Measurements from ENCODE around the gene SART3. TPM values are rescaled to one million over a fixed set of nuclear protein-coding genes. Genes with fewer than 3 reads are reported as not detected.
A peak's percentile ranks its signal among the peaks of the same experiment; 100 is the strongest.
"Not testable (repeated sequence)": the region's sequence is repeated elsewhere in the genome, so short reads cannot be mapped to it uniquely, and the experiment has no call there.

The SART3 gene
- total RNA-seq, 4 donors from 2014 or later: 37.0 to 68.7 (median 48.2) TPM

DNA sequence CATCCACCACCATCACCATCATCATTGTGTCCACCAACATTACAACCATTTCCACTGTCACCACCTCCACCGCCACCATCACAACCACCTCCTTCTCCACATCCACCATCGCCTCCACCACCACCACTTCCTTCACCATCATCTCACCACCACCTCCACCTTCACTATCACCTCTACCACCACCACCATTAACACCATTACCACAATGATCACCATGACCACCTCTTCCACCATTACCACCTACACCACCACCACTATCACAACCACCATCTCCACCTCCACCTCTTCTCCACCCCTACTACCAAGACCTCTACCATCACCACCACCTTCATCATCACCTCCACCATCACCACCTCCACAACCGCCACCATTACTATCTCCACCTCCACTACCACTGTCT is 17.8 kb upstream of the SART3 start:
- 91 to 93% methylated on average over 3 of the region's 3 CpGs for WGBS, 2 donors
- no peak for DNase-seq
- H3K9me3 ChIP-seq: no peaks in the 10 kb centered on the region
- TF ChIP-seq, protein P1, sequence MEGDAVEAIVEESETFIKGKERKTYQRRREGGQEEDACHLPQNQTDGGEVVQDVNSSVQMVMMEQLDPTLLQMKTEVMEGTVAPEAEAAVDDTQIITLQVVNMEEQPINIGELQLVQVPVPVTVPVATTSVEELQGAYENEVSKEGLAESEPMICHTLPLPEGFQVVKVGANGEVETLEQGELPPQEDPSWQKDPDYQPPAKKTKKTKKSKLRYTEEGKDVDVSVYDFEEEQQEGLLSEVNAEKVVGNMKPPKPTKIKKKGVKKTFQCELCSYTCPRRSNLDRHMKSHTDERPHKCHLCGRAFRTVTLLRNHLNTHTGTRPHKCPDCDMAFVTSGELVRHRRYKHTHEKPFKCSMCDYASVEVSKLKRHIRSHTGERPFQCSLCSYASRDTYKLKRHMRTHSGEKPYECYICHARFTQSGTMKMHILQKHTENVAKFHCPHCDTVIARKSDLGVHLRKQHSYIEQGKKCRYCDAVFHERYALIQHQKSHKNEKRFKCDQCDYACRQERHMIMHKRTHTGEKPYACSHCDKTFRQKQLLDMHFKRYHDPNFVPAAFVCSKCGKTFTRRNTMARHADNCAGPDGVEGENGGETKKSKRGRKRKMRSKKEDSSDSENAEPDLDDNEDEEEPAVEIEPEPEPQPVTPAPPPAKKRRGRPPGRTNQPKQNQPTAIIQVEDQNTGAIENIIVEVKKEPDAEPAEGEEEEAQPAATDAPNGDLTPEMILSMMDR (IDR thresholded peaks at IDR 0.05): no peak
- TF ChIP-seq POLR2A (IDR thresholded peaks at IDR 0.05): no peak
- H3K36me3 ChIP-seq: no peaks in the 10 kb centered on the region
- intact Hi-C loops (cut with DNase I): loop anchor here (10.0 kb wide), 1 partner anchor 286 kb away; no protein-coding TSS in a partner anchor
- peak overlapping the region in 1 of 4 donors; percentile 34 for H3K27ac ChIP-seq
- no peaks in the 10 kb centered on the region for H3K27me3 ChIP-seq
- peaks cover 0 to 8% (median 0%) of the 10 kb centered on the region in 3 donors for H3K4me1 ChIP-seq
- no peak overlapping the region for H3K4me3 ChIP-seq

DNA sequence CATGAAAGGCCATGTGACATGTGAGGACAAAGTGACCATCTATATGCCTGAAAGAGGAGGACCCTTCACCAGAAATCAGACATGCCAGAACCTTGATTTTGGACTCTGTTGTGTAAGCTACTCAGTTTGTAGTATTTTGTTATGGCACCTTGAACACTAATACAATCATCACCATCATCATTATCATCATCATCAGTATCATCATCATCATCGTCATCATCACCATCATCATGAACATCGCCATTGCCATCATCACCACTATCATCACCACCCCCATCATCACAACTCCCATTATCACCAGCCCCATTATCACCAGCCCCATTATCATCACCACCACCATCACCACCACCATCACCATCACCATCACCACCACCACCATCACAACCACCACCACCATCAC is 17.3 kb upstream of the SART3 start:
- intact Hi-C loops (cut with DNase I): loop anchor here (10.0 kb wide), 1 partner anchor 287 kb away; no protein-coding TSS in a partner anchor
- no peaks in the 10 kb centered on the region for H3K36me3 ChIP-seq
- DNase-seq: no peak
- WGBS, 2 donors: 92 to 94% methylated on average over 2 of the region's 2 CpGs
- no peaks in the 10 kb centered on the region for H3K27me3 ChIP-seq
- no peak overlapping the region for H3K4me3 ChIP-seq
- H3K4me1 ChIP-seq: peaks cover 0 to 8% (median 0%) of the 10 kb centered on the region in 3 donors
- H3K9me3 ChIP-seq: no peaks in the 10 kb centered on the region
- H3K27ac ChIP-seq: no peak overlapping the region
- TF ChIP-seq, protein P1 (IDR thresholded peaks at IDR 0.05): no peak
- no peak for TF ChIP-seq POLR2A (IDR thresholded peaks at IDR 0.05)

DNA sequence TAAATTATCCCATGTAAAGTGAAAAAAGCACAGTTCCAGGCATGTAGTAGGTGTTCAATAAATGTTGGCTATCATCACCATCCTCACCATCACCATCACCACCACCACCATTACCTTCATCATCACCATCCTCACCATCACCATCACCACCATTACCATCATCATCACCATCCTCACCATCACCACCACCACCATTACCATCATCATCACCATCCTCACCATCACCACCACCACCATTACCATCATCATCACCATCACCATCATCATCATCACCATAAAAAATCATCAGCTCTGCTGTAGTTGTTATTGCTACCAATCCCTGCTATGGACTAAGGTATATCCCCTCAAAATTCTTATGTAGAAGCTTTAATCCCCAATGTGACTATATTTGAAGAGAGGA is 16.5 kb upstream of the SART3 start:
- intact Hi-C loops (cut with DNase I): loop anchor here (10.0 kb wide), 1 partner anchor 287 kb away; no protein-coding TSS in a partner anchor
- TF ChIP-seq POLR2A (IDR thresholded peaks at IDR 0.05): no peak
- TF ChIP-seq, protein P1 (IDR thresholded peaks at IDR 0.05): no peak
- H3K27me3 ChIP-seq: no peaks in the 10 kb centered on the region
- H3K36me3 ChIP-seq: no peaks in the 10 kb centered on the region
- H3K4me3 ChIP-seq: no peak overlapping the region
- H3K4me1 ChIP-seq: peaks cover 0 to 8% (median 0%) of the 10 kb centered on the region in 3 donors
- no peaks in the 10 kb centered on the region for H3K9me3 ChIP-seq
- no peak overlapping the region for H3K27ac ChIP-seq
- DNase-seq: no peak

DNA sequence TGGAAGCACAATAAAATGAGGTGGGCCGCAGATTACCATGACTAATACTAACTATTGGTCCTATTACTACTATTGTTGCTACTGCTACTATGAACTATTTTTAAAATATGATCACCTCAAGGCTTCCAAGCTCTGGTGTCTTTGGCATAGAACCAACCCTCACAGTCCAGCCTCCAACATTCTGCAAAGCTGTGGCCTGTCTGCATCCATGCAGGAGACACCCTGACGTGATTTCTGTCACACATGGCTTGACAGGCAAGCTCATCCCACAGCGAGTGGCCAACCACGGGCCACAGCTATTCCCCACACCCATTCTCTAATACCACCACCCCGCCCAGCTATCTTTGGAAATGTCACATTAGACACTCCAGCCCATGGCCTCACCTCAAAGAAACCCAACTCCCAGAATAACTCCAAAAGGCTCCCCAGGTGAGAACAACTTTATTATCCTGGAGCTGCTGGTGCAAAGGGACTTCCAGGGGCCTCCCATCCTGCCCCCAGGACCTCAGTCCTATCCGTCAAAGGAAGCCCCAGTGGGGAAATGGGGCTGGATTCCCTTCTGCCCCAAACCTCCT is 15.8 kb upstream of the SART3 start:
- Histone ChIP-seq H3K27me3 (no peaks in the 10 kb centered on the region), H3K36me3 (no peaks in the 10 kb centered on the region), H3K9me3 (no peaks in the 10 kb centered on the region), H3K27ac (no peak overlapping the region), H3K4me1 (peaks cover 0 to 8% (median 0%) of the 10 kb centered on the region in 3 donors), H3K4me3 (no peak overlapping the region)
- TF ChIP-seq POLR2A (IDR thresholded peaks at IDR 0.05): no peak
- TF ChIP-seq, protein P1 (IDR thresholded peaks at IDR 0.05): no peak
- 68 to 73% methylated on average over 5 to 6 of the region's 6 CpGs for WGBS, 2 donors
- intact Hi-C loops (cut with DNase I): loop anchor here (10.0 kb wide), 1 partner anchor 288 kb away; no protein-coding TSS in a partner anchor
- DNase-seq: no peak

DNA sequence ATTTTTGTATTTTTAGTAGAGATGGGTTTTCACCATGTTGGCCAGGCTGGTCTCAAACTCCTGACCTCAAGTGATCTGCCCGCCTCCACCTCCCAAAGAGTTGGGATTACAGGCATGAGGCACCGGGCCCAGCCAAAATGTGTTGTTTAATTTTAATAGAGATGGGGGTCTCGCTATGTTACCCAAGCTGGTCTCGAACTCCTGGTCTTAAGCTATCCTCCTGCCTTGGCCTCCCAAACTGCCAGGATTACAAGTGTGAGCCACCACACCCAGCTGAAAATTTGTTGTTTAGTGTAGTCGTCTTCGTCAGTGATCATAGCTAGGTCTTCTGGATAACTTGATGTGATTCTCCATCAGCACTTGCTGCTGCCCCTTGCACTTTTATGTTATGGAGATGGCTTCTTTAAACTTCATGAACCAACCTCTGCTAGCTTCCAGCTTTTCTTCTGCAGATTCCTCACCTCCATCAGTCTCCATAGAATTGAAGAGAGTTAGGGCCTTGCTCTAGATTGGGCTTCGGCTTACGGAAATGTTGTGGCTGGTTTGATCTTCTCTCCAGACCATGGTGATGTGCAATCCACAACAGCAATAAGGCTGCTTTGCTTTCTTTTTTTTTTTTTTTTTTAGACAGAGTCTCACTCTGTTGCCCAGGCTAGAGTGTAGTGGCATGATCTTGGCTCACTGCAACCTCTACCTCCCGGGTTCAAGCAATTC is 14.4 kb upstream of the SART3 start:
- TF ChIP-seq, protein P1 (IDR thresholded peaks at IDR 0.05): no peak
- no peak for TF ChIP-seq POLR2A (IDR thresholded peaks at IDR 0.05)
- Histone ChIP-seq H3K9me3 (no peaks in the 10 kb centered on the region), H3K4me3 (no peak overlapping the region), H3K4me1 (no peaks in the 10 kb centered on the region), H3K36me3 (peaks cover 0 to under 1% (median 0%) of the 10 kb centered on the region in 3 donors), H3K27ac (no peak overlapping the region), H3K27me3 (no peaks in the 10 kb centered on the region)
- no peak for DNase-seq
- intact Hi-C loops (cut with DNase I): loop anchor here (10.0 kb wide), 1 partner anchor 289 kb away; no protein-coding TSS in a partner anchor
- WGBS, 2 donors: 88 to 93% methylated on average over 7 to 9 of the region's 9 CpGs

DNA sequence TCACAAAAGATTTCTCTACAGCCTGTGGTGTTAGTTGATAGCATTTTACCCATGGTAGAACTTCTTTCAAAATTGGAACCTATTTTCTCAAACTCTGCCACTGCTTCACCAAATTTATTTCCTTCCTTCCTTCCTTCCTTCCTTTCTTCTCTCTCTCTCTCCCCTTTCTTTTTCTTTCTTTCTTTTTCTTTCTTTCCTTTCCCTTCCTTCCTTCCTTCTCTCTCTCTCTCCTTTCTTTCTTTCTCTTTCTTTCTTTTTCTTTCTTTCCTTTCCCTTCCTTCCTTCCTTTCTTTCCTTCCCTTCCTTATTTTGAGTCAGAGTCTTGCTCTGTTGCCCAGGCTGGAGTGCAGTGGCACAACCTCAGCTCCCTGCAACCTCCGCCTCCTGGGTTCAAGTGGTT is 13.3 kb upstream of the SART3 start:
- 89 to 100% methylated on average over 1 of the region's 1 CpG for WGBS, 2 donors
- intact Hi-C loops (cut with DNase I): loop anchor here (10.0 kb wide), 1 partner anchor 291 kb away; no protein-coding TSS in a partner anchor

More for the DNA sequence above, 13.3 kb upstream of the SART3 start:
- H3K27me3 ChIP-seq, H3K4me1 ChIP-seq, H3K4me3 ChIP-seq, DNase-seq, H3K9me3 ChIP-seq, H3K27ac ChIP-seq: not testable (repeated sequence)
- H3K36me3 ChIP-seq: peaks cover 0 to 11% (median 0%) of the 10 kb centered on the region in 3 donors

Data from esophagus squamous epithelium (tissue), 5 donors.